Loucy (cell line): ENCODE results near the gene DMXL1.

Experiments used
- H2AFZ ChIP-seq: fragments of 200-600 bp; sonication (generic); 2 replicates; pipeline ENCODE4 v1.6.0; 2016; ENCODE audit warnings: antibody characterized with exemption, mild to moderate bottlenecking, low read length, moderate library complexity
- H3F3A ChIP-seq: fragments of 200-600 bp; 2 replicates; pipeline ENCODE4 v1.6.0; 2016; ENCODE audit warnings: antibody characterized with exemption, low read depth, mild to moderate bottlenecking
- H3K27me3 ChIP-seq: fragments of 200-600 bp; sonication (generic); 2 replicates; pipeline ENCODE4 v1.6.1; 2014; ENCODE audit warnings: low read length, mild to moderate bottlenecking; ENCODE audit not compliant: insufficient read depth, poor library complexity, severe bottlenecking
- H3K36me3 ChIP-seq: fragments of 200-600 bp; sonication (generic); 2 replicates; pipeline ENCODE4 v1.6.1; 2016; ENCODE audit warnings: low read length; ENCODE audit not compliant: insufficient read depth
- H3K4me1 ChIP-seq: fragments of 200-600 bp; sonication (generic); 2 replicates; pipeline ENCODE4 v1.5.1; 2014; ENCODE audit warnings: low read length, mild to moderate bottlenecking; ENCODE audit not compliant: insufficient read depth, poor library complexity, severe bottlenecking
- H3K4me2 ChIP-seq: fragments of 200-600 bp; sonication (generic); 2 replicates; pipeline ENCODE4 v1.6.0; 2014; ENCODE audit warnings: antibody characterized with exemption, low read length, low read depth, mild to moderate bottlenecking; ENCODE audit not compliant: poor library complexity, severe bottlenecking
- H3K4me3 ChIP-seq: fragments of 200-600 bp; sonication (generic); 2 replicates; pipeline ENCODE4 v1.5.1; 2014; ENCODE audit warnings: low read length, mild to moderate bottlenecking, mixed read lengths; ENCODE audit not compliant: poor library complexity, severe bottlenecking
- H3K79me2 ChIP-seq: fragments of 200-600 bp; sonication (generic); 2 replicates; pipeline ENCODE4 v1.6.1; 2014; ENCODE audit warnings: low read length; ENCODE audit not compliant: insufficient read depth
- H3K9ac ChIP-seq: fragments of 200-600 bp; sonication (generic); 2 replicates; pipeline ENCODE4 v1.6.0; 2014; ENCODE audit warnings: mild to moderate bottlenecking, low read depth, low read length, moderate library complexity; ENCODE audit not compliant: poor library complexity, severe bottlenecking
- H3K9me2 ChIP-seq: fragments of 200-600 bp; sonication (generic); replicated peaks from 2 replicates; pipeline ENCODE4 v1.6.1; 2016; ENCODE audit warnings: low read depth, low read length, mixed read lengths
- H3K9me3 ChIP-seq: fragments of 200-600 bp; sonication (generic); 2 replicates; pipeline ENCODE4 v1.6.1; 2014; ENCODE audit warnings: mild to moderate bottlenecking, antibody characterized with exemption, low read length, low read depth; ENCODE audit not compliant: insufficient read depth
- H4K20me1 ChIP-seq: fragments of 200-600 bp; sonication (generic); 2 replicates; pipeline ENCODE4 v1.6.0; 2014; ENCODE audit warnings: antibody characterized with exemption, low read length, mild to moderate bottlenecking; ENCODE audit not compliant: insufficient read depth, poor library complexity, severe bottlenecking
- EZH2phosphoT487 ChIP-seq: fragments of 200-600 bp; IDR thresholded peaks from 2 replicates; pipeline ENCODE4 v1.6.1; 2018; ENCODE audit warnings: antibody characterized with exemption, mild to moderate bottlenecking, moderate library complexity, borderline replicate concordance
- TF ChIP-seq, protein P1 (sequence below): fragments of 200-600 bp; sonication (generic); conservative IDR thresholded peaks from 2 replicates; pipeline ENCODE4 v1.5.1; 2014; ENCODE audit warnings: mild to moderate bottlenecking, antibody characterized with exemption, low read length

DMXL1 gene

GRCh38 chr5:119095611-119096010, 24.7 kb downstream of the DMXL1 start:
- H3K36me3 ChIP-seq: no peaks in the 10 kb centered on the region
- H3K9ac ChIP-seq: no peak overlapping the region
- H3K4me2 ChIP-seq: no peak overlapping the region
- no peak overlapping the region for H2AFZ ChIP-seq
- no peaks in the 10 kb centered on the region for H4K20me1 ChIP-seq
- no peaks in the 10 kb centered on the region for H3K9me2 ChIP-seq
- no peaks in the 10 kb centered on the region for H3K4me1 ChIP-seq
- H3F3A ChIP-seq: no peaks in the 10 kb centered on the region
- H3K27me3 ChIP-seq: no peaks in the 10 kb centered on the region
- H3K4me3 ChIP-seq: no peak overlapping the region
- no peaks in the 10 kb centered on the region; the same call in 1 of the 2 replicates for H3K9me3 ChIP-seq
- peaks cover 23% of the 10 kb centered on the region; the same call in 1 of the 2 replicates for H3K79me2 ChIP-seq
- TF ChIP-seq EZH2phosphoT487: no peak
- TF ChIP-seq, protein P1, sequence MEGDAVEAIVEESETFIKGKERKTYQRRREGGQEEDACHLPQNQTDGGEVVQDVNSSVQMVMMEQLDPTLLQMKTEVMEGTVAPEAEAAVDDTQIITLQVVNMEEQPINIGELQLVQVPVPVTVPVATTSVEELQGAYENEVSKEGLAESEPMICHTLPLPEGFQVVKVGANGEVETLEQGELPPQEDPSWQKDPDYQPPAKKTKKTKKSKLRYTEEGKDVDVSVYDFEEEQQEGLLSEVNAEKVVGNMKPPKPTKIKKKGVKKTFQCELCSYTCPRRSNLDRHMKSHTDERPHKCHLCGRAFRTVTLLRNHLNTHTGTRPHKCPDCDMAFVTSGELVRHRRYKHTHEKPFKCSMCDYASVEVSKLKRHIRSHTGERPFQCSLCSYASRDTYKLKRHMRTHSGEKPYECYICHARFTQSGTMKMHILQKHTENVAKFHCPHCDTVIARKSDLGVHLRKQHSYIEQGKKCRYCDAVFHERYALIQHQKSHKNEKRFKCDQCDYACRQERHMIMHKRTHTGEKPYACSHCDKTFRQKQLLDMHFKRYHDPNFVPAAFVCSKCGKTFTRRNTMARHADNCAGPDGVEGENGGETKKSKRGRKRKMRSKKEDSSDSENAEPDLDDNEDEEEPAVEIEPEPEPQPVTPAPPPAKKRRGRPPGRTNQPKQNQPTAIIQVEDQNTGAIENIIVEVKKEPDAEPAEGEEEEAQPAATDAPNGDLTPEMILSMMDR: no peak

DNA sequence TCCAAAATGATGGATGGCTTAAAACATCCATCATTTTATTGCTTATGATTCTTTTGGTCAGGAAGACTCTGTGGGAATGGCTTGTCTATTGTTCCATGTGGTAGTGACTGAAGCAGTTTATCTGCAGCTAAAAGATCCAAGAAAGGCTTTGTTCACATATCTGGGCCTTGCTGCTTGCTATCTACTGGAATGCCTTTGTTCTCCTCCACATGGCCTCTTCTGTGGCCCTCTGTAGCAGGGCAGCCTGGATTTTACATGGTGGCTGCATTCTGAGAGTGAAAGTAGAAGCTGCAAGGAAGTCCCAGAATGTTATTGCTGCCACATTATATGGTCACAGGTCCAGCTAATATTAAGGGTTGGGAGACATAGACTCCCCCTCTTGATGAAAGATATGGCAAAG, 35.1 kb downstream of the DMXL1 start:
- Histone ChIP-seq H4K20me1 (no peaks in the 10 kb centered on the region), H3K9me2 (no peaks in the 10 kb centered on the region), H3F3A (no peaks in the 10 kb centered on the region)

GRCh38 chr5:119112151-119112550, 41.3 kb downstream of the DMXL1 start:
- Histone ChIP-seq H3K36me3 (peaks cover 14% of the 10 kb centered on the region; the same call in 1 of the 2 replicates), H3K4me1 (no peaks in the 10 kb centered on the region), H3K9me3 (no peaks in the 10 kb centered on the region), H3K9me2 (no peaks in the 10 kb centered on the region), H3K9ac (no peak overlapping the region), H3K79me2 (no peaks in the 10 kb centered on the region), H3F3A (no peaks in the 10 kb centered on the region), H3K4me2 (no peak overlapping the region), H3K4me3 (no peak overlapping the region), H2AFZ (no peak overlapping the region), H4K20me1 (no peaks in the 10 kb centered on the region), H3K27me3 (no peaks in the 10 kb centered on the region)
- TF ChIP-seq, protein P1: no peak
- TF ChIP-seq EZH2phosphoT487: no peak

More for the DNA sequence above, 35.1 kb downstream of the DMXL1 start:
- H3K4me2 ChIP-seq: no peak overlapping the region
- no peak overlapping the region for H3K4me3 ChIP-seq
- H2AFZ ChIP-seq: no peak overlapping the region
- no peak overlapping the region for H3K9ac ChIP-seq
- H3K36me3 ChIP-seq: 0 out of 2 replicates have a peak, but pooled peaks cover 11% of the 10 kb centered on the region
- H3K9me3 ChIP-seq: no peaks in the 10 kb centered on the region
- no peaks in the 10 kb centered on the region for H3K27me3 ChIP-seq
- no peaks in the 10 kb centered on the region for H3K4me1 ChIP-seq
- H3K79me2 ChIP-seq: no peaks in the 10 kb centered on the region
- TF ChIP-seq, protein P1: no peak
- no peak for TF ChIP-seq EZH2phosphoT487
